B cell (primary cell): Measurements from ENCODE around the gene CBFB.

Experiments
- CTCF ChIP-seq: fragments of 200-600 bp; IDR thresholded peaks from one replicate; pipeline ENCODE4 v1.8.0; 2022; ENCODE audit warnings: antibody characterized with exemption, mild to moderate bottlenecking
- EZH2 ChIP-seq: IDR thresholded peaks from 2 replicates; pipeline ENCODE4 v1.6.1; 2012; ENCODE audit warnings: borderline replicate concordance, low read depth, mild to moderate bottlenecking, moderate library complexity, low read length; ENCODE audit not compliant: insufficient read depth, poor library complexity, severe bottlenecking

- TF ChIP-seq CTCF = no peak
- TF ChIP-seq EZH2 = no peak
Observed at GRCh38 chr16:67054901-67055300, 26.0 kb downstream of the CBFB start.
